NB4 (cell line): ENCODE results near the gene TMCO4.
A peak's percentile ranks its signal among the peaks of the same experiment; 100 is the strongest.

ENCODE experiments used
- DNase-seq: peaks from one replicate; pipeline ENCODE4 v3.0.0; 2010; ENCODE audit warnings: low read depth
- H3K4me3 ChIP-seq: one replicate; pipeline ENCODE4 v1.5.1; 2011; ENCODE audit warnings: mild to moderate bottlenecking, low read depth, low read length, moderate library complexity
- MYC ChIP-seq: IDR thresholded peaks from 2 replicates; pipeline ENCODE4 v1.6.1; 2011; ENCODE audit warnings: low read depth, low read length
- POLR2A ChIP-seq: IDR thresholded peaks from 2 replicates; pipeline ENCODE4 v1.6.1; 2011; ENCODE audit warnings: mild to moderate bottlenecking; ENCODE audit not compliant: insufficient read length; ENCODE audit errors: extremely low read depth
- TF ChIP-seq, protein P1 (sequence below): IDR thresholded peaks from 2 replicates; pipeline ENCODE4 v1.6.1; 2011; ENCODE audit warnings: low read depth, low read length
- TF ChIP-seq, protein P2 (sequence below): IDR thresholded peaks from one replicate; pipeline ENCODE4 v1.5.1; 2012; ENCODE audit warnings: low read depth, low read length

TMCO4 gene

DNA sequence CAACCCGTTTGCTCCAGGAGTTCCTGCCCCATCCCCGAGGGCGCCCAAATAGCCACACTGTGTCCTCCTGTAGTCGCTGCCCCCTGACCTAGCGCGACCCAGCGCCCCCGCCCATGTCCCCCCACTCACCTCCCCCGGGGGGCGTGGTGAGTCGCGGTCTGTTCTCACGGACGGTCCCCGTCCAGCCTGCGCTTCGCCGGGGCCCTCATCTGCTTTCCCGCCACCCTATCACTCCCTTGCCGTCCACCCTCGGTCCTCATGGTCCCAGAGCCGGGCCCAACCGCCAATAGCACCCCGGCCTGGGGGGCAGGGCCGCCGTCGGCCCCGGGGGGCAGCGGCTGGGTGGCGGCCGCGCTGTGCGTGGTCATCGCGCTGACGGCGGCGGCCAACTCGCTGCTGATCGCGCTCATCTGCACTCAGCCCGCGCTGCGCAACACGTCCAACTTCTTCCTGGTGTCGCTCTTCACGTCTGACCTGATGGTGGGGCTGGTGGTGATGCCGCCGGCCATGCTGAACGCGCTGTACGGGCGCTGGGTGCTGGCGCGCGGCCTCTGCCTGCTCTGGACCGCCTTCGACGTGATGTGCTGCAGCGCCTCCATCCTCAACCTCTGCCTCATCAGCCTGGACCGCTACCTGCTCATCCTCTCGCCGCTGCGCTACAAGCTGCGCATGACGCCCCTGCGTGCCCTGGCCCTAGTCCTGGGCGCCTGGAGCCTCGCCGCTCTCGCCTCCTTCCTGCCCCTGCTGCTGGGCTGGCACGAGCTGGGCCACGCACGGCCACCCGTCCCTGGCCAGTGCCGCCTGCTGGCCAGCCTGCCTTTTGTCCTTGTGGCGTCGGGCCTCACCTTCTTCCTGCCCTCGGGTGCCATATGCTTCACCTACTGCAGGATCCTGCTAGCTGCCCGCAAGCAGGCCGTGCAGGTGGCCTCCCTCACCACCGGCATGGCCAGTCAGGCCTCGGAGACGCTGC lies 133.9 kb downstream of the TMCO4 start:
- DNase-seq = no peak
- H3K4me3 ChIP-seq = no peak overlapping the region
- TF ChIP-seq, protein P1, sequence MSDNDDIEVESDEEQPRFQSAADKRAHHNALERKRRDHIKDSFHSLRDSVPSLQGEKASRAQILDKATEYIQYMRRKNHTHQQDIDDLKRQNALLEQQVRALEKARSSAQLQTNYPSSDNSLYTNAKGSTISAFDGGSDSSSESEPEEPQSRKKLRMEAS = no peak
- no peak for TF ChIP-seq POLR2A
- TF ChIP-seq, protein P2, sequence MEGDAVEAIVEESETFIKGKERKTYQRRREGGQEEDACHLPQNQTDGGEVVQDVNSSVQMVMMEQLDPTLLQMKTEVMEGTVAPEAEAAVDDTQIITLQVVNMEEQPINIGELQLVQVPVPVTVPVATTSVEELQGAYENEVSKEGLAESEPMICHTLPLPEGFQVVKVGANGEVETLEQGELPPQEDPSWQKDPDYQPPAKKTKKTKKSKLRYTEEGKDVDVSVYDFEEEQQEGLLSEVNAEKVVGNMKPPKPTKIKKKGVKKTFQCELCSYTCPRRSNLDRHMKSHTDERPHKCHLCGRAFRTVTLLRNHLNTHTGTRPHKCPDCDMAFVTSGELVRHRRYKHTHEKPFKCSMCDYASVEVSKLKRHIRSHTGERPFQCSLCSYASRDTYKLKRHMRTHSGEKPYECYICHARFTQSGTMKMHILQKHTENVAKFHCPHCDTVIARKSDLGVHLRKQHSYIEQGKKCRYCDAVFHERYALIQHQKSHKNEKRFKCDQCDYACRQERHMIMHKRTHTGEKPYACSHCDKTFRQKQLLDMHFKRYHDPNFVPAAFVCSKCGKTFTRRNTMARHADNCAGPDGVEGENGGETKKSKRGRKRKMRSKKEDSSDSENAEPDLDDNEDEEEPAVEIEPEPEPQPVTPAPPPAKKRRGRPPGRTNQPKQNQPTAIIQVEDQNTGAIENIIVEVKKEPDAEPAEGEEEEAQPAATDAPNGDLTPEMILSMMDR = no peak

DNA sequence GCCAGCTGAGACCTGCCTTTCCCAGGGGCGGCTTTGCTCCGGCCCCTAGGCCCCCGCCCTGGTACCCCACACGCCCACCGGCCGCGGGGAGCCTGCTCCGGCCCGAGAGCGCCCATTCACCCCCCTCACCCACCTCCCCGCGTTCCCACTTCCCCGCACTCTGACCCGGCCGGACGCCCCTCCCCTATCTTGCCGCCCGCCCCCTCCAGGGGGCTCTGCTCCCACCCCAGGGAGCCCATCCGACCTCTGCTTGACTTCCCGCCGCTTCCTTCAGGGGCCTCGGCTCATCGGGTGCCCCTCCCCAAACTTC lies 134.6 kb downstream of the TMCO4 start:
- DNase-seq = no peak
- TF ChIP-seq, protein P1 = no peak
- TF ChIP-seq POLR2A (no peak), MYC (no peak)
- TF ChIP-seq, protein P2 = no peak
- no peak overlapping the region for H3K4me3 ChIP-seq

DNA sequence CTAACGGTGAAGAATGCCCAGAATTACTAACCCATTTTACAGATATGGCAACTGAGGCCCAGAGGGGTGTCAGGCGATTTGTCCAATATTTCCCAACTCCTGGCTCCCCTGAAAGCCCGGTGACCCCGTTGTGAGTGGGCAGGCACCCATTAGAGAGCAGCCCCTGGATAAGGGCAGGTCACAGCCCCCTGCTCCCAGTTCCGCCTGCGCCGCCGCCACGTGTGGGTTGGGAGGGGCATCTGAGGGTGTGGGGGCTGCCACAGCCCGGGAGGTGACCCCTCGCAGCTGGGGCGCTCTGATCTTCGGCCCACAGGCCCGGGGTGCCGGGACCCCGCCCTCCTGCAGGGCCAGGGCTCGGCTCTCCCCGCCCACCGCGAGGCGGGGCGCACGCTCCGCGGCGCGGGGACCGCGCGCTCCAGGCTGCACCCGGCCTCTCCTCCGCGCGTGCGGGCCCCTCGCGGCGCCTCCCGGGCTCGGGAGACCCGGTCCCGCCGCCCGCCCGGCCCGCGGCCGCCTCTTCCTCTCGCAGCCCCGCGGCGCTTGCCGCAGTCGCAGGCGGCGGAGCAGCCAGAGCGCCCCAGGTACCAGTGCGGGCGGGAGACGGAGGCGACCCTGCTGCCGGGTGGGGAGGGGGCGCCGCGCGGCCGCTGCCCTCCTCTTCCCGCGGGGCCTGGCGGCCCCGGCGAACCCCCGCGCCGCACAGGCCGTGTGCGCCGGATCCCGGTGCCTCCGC lies 135.1 kb downstream of the TMCO4 start, which contains the start of gene HTR6:
Gene HTR6, plus strand, starts transcription at position 423 of the 733 bp plus-strand sequence. CDS start 879 bp downstream, outside the sequence.
- no peak within 1 kb of the TSS for H3K4me3 ChIP-seq
- DNase-seq = no peak
- no peak for TF ChIP-seq MYC
- TF ChIP-seq, protein P2 = no peak
- TF ChIP-seq POLR2A = no peak
- TF ChIP-seq, protein P1 = no peak

DNA sequence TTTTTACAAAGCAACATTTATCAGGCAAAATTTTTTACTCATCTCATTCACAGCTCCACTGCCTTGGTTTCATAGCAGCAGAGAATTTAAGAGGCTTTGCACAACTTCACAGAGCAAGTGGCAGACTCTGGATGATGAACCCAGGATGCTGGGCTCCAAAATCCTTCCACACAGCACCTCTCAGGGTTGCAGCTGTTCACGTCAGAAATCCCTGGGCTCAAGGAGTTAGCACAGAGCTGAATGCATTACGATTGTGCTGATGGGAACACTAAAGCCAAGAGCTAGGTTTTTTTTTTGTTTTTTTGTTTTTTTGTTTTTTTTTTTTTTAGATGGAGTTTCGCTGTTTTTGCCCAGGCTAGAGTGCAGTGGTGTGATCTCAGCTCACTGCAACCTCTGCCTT lies 137.4 kb downstream of the TMCO4 start:
- DNase-seq = no peak
- TF ChIP-seq, protein P2 = no peak
- TF ChIP-seq, protein P1 = no peak
- TF ChIP-seq MYC (no peak), POLR2A (no peak)
- H3K4me3 ChIP-seq = no peak overlapping the region

DNA sequence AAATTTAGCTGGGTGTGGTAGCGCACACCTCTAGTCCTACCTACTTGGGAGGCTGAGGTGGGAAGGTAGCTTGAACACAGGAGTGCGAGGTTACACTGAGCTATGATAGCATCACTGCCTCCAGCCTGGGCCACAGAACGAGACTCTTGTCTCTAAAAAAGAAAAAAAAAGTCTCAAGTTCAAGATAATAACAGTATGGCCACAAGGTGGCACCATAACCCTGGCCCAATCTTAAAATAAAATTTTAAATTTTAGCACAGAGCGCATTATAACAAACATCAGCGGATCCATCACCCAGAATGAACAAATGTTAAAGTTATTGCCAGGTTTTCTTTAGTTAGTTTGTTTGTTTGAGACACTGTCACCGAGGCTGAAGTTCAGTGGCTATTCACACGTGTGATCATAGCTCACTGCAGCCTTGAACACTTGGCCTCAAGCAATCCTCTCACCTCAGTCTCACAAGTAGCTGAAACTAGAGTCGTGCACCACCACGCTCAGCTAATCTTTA lies 137.9 kb downstream of the TMCO4 start:
- H3K4me3 ChIP-seq = no peak overlapping the region
- TF ChIP-seq, protein P2 = peak; percentile 42
- no peak for TF ChIP-seq MYC
- DNase-seq = peak; percentile 44
